Vagina (tissue), 2 donors: ENCODE data around the gene PBLD.

Source experiments
- POLR2A ChIP-seq, 2 donors: fragments of 450-650 bp; IDR thresholded peaks; one replicate each; pipeline ENCODE4 v1.6.1; 2017; ENCODE audit warnings: antibody characterized with exemption in 2 of 2, mild to moderate bottlenecking in 2 of 2, moderate library complexity in 2 of 2
- TF ChIP-seq, protein P1 (sequence below), 3 experiments: fragments of 450-650 bp in 2 of 3; fragments of 200-600 bp in 1 of 3; sonication (generic) in 1 of 3; IDR thresholded peaks; one replicate each; pipeline ENCODE4 v1.5.1; 2017 to 2019; ENCODE audit warnings: antibody characterized with exemption in 3 of 3, mild to moderate bottlenecking in 2 of 3, moderate library complexity in 2 of 3

- no peak for TF ChIP-seq POLR2A (IDR thresholded peaks at IDR 0.05)
- TF ChIP-seq, protein P1, sequence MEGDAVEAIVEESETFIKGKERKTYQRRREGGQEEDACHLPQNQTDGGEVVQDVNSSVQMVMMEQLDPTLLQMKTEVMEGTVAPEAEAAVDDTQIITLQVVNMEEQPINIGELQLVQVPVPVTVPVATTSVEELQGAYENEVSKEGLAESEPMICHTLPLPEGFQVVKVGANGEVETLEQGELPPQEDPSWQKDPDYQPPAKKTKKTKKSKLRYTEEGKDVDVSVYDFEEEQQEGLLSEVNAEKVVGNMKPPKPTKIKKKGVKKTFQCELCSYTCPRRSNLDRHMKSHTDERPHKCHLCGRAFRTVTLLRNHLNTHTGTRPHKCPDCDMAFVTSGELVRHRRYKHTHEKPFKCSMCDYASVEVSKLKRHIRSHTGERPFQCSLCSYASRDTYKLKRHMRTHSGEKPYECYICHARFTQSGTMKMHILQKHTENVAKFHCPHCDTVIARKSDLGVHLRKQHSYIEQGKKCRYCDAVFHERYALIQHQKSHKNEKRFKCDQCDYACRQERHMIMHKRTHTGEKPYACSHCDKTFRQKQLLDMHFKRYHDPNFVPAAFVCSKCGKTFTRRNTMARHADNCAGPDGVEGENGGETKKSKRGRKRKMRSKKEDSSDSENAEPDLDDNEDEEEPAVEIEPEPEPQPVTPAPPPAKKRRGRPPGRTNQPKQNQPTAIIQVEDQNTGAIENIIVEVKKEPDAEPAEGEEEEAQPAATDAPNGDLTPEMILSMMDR (IDR thresholded peaks at IDR 0.05): no peak
Observed at GRCh38 chr10:68333440-68334431, 1.0 kb upstream of the PBLD start.
